Activated B cell treated with CpG ODN at 0.5 μM for 24 hours (primary cell): ENCODE results near the gene RNF212. TPM values are rescaled to one million over a fixed set of nuclear protein-coding genes. Genes with fewer than 3 reads are reported as not detected.
A peak's percentile ranks its signal among the peaks of the same experiment; 100 is the strongest.

Experiments used
- ATAC-seq: fragments of 200-7000 bp; cut with Tn5 transposase; one replicate; pipeline ENCODE4 v1.10.0; 2021; ENCODE audit warnings: low read depth, mild to moderate bottlenecking, moderate library complexity
- CTCF ChIA-PET: fragments of 350-600 bp; sonication (Branson Sonifier 250); formaldehyde crosslinking; loops from one replicate; lab custom pipeline; 2021; ENCODE audit warnings: antibody characterized with exemption; lab: Charles Lee
- POLR2A ChIA-PET: fragments of 350-600 bp; sonication (Branson Sonifier 250); formaldehyde crosslinking; loops from one replicate; lab custom pipeline; 2021; ENCODE audit warnings: antibody characterized with exemption; lab: Charles Lee
- DNase-seq: peaks from one replicate; pipeline ENCODE4 v3.0.0; 2022
- H3K27ac Mint-ChIP-seq: one replicate; pipeline ENCODE4 v1.8.0; 2020; ENCODE audit warnings: mixed read lengths
- H3K27me3 Mint-ChIP-seq: one replicate; pipeline ENCODE4 v1.8.0; 2021; ENCODE audit warnings: mixed read lengths
- H3K36me3 Mint-ChIP-seq: one replicate; pipeline ENCODE4 v1.8.0; 2021; ENCODE audit warnings: low read depth, mixed read lengths
- H3K4me1 Mint-ChIP-seq: one replicate; pipeline ENCODE4 v1.8.0; 2021; ENCODE audit warnings: mixed read lengths
- H3K4me3 Mint-ChIP-seq: one replicate; pipeline ENCODE4 v1.8.0; 2020; ENCODE audit warnings: mild to moderate bottlenecking, mixed read lengths
- H3K9me3 Mint-ChIP-seq: one replicate; pipeline ENCODE4 v1.8.0; 2020; ENCODE audit warnings: mixed read lengths
- intact Hi-C: fragments of 100-400 bp; cut with micrococcal nuclease; formaldehyde crosslinking; loops from one replicate; pipeline ENCODE4 v1.15.1; 2024
- total RNA-seq: library from RNA; stranded (reverse); gene quantifications from 2 replicates; pipeline ENCODE4 v1.2.3, GENCODE V29; 2022
- TF ChIP-seq, protein P1 (sequence below): fragments of 200-600 bp; IDR thresholded peaks from one replicate; pipeline ENCODE4 v1.8.0; 2022; ENCODE audit warnings: antibody characterized with exemption, mild to moderate bottlenecking

Gene RNF212
- total RNA-seq, 1 donor from 2014 or later, result 2.4 TPM

DNA sequence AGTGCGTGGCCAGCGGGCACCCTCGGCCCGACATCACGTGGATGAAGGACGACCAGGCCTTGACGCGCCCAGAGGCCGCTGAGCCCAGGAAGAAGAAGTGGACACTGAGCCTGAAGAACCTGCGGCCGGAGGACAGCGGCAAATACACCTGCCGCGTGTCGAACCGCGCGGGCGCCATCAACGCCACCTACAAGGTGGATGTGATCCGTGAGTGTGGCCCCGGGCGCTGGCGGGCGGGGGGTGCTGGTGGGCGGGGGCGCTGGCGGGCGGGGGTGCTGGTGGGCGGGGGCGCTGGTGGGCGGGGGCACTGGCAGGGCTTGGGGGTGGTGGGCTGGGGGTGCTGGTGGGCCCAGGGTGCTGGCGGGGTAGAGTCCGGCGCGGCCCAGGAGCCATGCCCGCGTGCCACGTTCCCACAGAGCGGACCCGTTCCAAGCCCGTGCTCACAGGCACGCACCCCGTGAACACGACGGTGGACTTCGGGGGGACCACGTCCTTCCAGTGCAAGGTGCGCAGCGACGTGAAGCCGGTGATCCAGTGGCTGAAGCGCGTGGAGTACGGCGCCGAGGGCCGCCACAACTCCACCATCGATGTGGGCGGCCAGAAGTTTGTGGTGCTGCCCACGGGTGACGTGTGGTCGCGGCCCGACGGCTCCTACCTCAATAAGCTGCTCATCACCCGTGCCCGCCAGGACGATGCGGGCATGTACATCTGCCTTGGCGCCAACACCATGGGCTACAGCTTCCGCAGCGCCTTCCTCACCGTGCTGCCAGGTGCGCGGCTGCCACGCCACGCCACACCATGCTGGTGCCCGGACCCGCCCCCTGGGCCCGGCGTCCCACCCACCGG, 89.2 kb downstream of the RNF212 start:
- Mint-ChIP-seq H3K4me3 (no peak overlapping the region), H3K27ac (no peak overlapping the region), H3K36me3 (peaks cover 7% of the 10 kb centered on the region), H3K9me3 (no peaks in the 10 kb centered on the region), H3K4me1 (peaks cover 35% of the 10 kb centered on the region), H3K27me3 (no peaks in the 10 kb centered on the region)
- ATAC-seq (no peak), DNase-seq (no peak)
- intact Hi-C loops, result no loop called here
- TF ChIP-seq, protein P1, sequence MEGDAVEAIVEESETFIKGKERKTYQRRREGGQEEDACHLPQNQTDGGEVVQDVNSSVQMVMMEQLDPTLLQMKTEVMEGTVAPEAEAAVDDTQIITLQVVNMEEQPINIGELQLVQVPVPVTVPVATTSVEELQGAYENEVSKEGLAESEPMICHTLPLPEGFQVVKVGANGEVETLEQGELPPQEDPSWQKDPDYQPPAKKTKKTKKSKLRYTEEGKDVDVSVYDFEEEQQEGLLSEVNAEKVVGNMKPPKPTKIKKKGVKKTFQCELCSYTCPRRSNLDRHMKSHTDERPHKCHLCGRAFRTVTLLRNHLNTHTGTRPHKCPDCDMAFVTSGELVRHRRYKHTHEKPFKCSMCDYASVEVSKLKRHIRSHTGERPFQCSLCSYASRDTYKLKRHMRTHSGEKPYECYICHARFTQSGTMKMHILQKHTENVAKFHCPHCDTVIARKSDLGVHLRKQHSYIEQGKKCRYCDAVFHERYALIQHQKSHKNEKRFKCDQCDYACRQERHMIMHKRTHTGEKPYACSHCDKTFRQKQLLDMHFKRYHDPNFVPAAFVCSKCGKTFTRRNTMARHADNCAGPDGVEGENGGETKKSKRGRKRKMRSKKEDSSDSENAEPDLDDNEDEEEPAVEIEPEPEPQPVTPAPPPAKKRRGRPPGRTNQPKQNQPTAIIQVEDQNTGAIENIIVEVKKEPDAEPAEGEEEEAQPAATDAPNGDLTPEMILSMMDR, result no peak
- ChIA-PET CTCF (no interaction called here), POLR2A (no interaction called here)

- Mint-ChIP-seq H3K27ac (no peak overlapping the region), H3K4me1 (peaks cover 35% of the 10 kb centered on the region), H3K4me3 (no peak overlapping the region), H3K9me3 (no peaks in the 10 kb centered on the region), H3K27me3 (no peaks in the 10 kb centered on the region), H3K36me3 (peaks cover 7% of the 10 kb centered on the region)
- TF ChIP-seq, protein P1, result no peak
- ATAC-seq (no peak), DNase-seq (no peak)
- ChIA-PET CTCF (no interaction called here), POLR2A (no interaction called here)
- intact Hi-C loops, result no loop called here
These were observed 90.2 kb downstream of the RNF212 start for GRCh38 chr4:1023075-1023640.

- CTCF ChIA-PET, result no interaction called here
These were observed 90.7 kb downstream of the RNF212 start for GRCh38 chr4:1022739-1023066.

DNA sequence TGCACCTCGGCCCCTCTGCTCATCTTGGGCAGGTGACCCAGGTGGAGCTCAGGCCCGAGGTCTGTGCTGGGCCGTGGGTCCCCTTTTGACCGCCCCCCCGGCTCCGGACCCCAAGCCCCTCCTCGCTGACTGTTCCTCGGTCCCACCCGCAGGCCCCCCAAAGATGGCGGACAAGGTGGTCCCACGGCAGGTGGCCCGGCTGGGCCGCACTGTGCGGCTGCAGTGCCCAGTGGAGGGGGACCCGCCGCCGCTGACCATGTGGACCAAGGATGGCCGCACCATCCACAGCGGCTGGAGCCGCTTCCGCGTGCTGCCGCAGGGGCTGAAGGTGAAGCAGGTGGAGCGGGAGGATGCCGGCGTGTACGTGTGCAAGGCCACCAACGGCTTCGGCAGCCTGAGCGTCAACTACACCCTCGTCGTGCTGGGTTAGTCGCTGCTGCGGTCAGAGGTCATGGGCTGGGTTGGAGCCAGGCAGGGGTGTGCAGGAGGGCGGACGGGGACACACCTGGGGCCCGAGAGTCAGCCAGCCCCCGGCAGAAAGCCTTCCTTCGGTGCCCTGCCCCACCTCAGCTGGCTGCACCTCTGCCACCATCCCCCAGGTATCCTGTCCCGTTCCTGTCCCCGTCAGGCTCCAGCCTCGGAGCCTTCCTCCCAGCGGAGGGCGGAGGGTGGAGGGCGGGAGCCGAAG, 91.2 kb downstream of the RNF212 start:
- ChIA-PET CTCF (no interaction called here), POLR2A (interaction anchor here (0.6 to 1.4 kb wide), 7 partner anchors 9 to 1231 kb away, joined by 3 to 6 read pairs (median 4); partner anchors contain the start of genes GAK and TMEM175)
- no peaks in the 10 kb centered on the region for H3K9me3 Mint-ChIP-seq
- H3K27ac Mint-ChIP-seq, result peak overlapping the region; percentile 62
- H3K4me3 Mint-ChIP-seq, result peak overlapping the region; percentile 56
- H3K4me1 Mint-ChIP-seq, result peaks cover 35% of the 10 kb centered on the region
- no peaks in the 10 kb centered on the region for H3K27me3 Mint-ChIP-seq
- TF ChIP-seq, protein P1, result no peak
- no peak for DNase-seq
- intact Hi-C loops, result no loop called here
- peaks cover 7% of the 10 kb centered on the region for H3K36me3 Mint-ChIP-seq
- ATAC-seq, result no peak

More at GRCh38 chr4:1022739-1023066, 90.7 kb downstream of the RNF212 start:
- Mint-ChIP-seq H3K4me1 (peaks cover 35% of the 10 kb centered on the region), H3K9me3 (no peaks in the 10 kb centered on the region), H3K27me3 (no peaks in the 10 kb centered on the region), H3K4me3 (no peak overlapping the region), H3K27ac (no peak overlapping the region), H3K36me3 (peaks cover 7% of the 10 kb centered on the region)
- ATAC-seq, result no peak
- intact Hi-C loops, result no loop called here
- TF ChIP-seq, protein P1, result no peak
- POLR2A ChIA-PET, result interaction anchor here (0.6 kb wide), 1 partner anchor 1230 kb away, joined by 4 read pairs; no protein-coding TSS in a partner anchor
- DNase-seq, result no peak

Other genes with a start within 250 kb of the RNF212 start
- 159 and 172 TPM in 2 replicates for gene GAK, start 181.2 kb downstream of the RNF212 start, total RNA-seq
- gene TMEM175, start 181.1 kb downstream of the RNF212 start, total RNA-seq, result 24.5 and 28.8 TPM in 2 replicates
- 16.3 and 16.4 TPM in 2 replicates for gene DGKQ, start 140.0 kb downstream of the RNF212 start, total RNA-seq
- 24.7 and 32.9 TPM in 2 replicates for gene IDUA, start 126.5 kb downstream of the RNF212 start, total RNA-seq
- gene SLC26A1, start 120.2 kb downstream of the RNF212 start, total RNA-seq, result 0.15 TPM in 1 of 2 replicates, not detected in the other
- 4.2 and 5.6 TPM in 2 replicates for gene FGFRL1, start 101.9 kb downstream of the RNF212 start, total RNA-seq
- 2.2 and 3.4 TPM in 2 replicates for gene SPON2, start 59.0 kb upstream of the RNF212 start, total RNA-seq
- gene CTBP1, start 135.6 kb upstream of the RNF212 start, total RNA-seq, result 162 and 175 TPM in 2 replicates
- 67.3 and 73.7 TPM in 2 replicates for gene MAEA, start 176.3 kb upstream of the RNF212 start, total RNA-seq
- 31.7 and 35.2 TPM in 2 replicates for gene UVSSA, start 233.6 kb upstream of the RNF212 start, total RNA-seq